ENCODE measurements around the gene IER2.

GRCh38 chr19:13151605-13152355 lies 1.6 kb downstream of the IER2 start:
- TF ChIP-seq ZBTB34 (CRISPR knock-in tag; IDR thresholded peaks at IDR 0.05) (no peak), DDX20 (tag; IDR thresholded peaks at IDR 0.05; ENCODE audit: low read depth) (no peak), L3MBTL2 (IDR thresholded peaks at IDR 0.05) (peak; percentile 67), ZNF740 (CRISPR knock-in tag; IDR thresholded peaks at IDR 0.05) (peak; percentile 91), ZNF740 (tag; IDR thresholded peaks at IDR 0.05) (peak in 1 of 2 experiments; percentile 96; a peak in 2 of 4 replicates), ZNF407 (IDR thresholded peaks at IDR 0.05; ENCODE audit: low read depth) (no peak), POLR2AphosphoS5 (IDR thresholded peaks at IDR 0.05; ENCODE audit: control insufficient read depth, insufficient read depth, low read depth, low read length) (peak; percentile 90), U2AF1 (optimal IDR thresholded peaks at IDR 0.05; ENCODE audit: low read depth, low read length) (no peak), GABPA (tag; conservative IDR thresholded peaks at IDR 0.05; ENCODE audit: low read depth) (peak; percentile 85), CTCF (IDR thresholded peaks at IDR 0.05 in 2 of 3, conservative IDR thresholded peaks at IDR 0.05 in 1 of 3; ENCODE audit: insufficient read depth in 2 of 3, low read depth in 1 of 3, low read length in 3 of 3) (peak in 1 of 3 experiments; percentile 18; a peak in 2 of 6 replicates), SMARCB1 (IDR thresholded peaks at IDR 0.05; ENCODE audit: insufficient read length, low read depth) (no peak)
